Esophagus muscularis mucosa (tissue), 4 donors: ENCODE data around the gene ACR.
"Not testable (repeated sequence)": the region's sequence is repeated elsewhere in the genome, so short reads cannot be mapped to it uniquely, and the experiment has no call there.

Source experiments
- CTCF ChIP-seq, 3 experiments: fragments of 200-600 bp in 2 of 3; fragments of 450-650 bp in 1 of 3; sonication (generic) in 2 of 3; IDR thresholded peaks; one replicate each; pipeline ENCODE4 v1.5.1; 2017 to 2019; ENCODE audit warnings: antibody characterized with exemption in 3 of 3, mild to moderate bottlenecking in 2 of 3, moderate library complexity in 1 of 3
- EP300 ChIP-seq: sonication (generic); formaldehyde crosslinking; IDR thresholded peaks from one replicate; pipeline ENCODE4 v1.6.1; 2017; ENCODE audit warnings: antibody characterized with exemption
- POLR2A ChIP-seq: fragments of 450-650 bp; IDR thresholded peaks from one replicate; pipeline ENCODE4 v1.6.1; 2017; ENCODE audit warnings: antibody characterized with exemption, moderate library complexity, mild to moderate bottlenecking, low read depth
- POLR2AphosphoS5 ChIP-seq, 2 donors: sonication (generic); formaldehyde crosslinking; IDR thresholded peaks; one replicate each; pipeline ENCODE4 v1.6.1; 2017; ENCODE audit warnings: antibody characterized with exemption in 2 of 2

- TF ChIP-seq CTCF (IDR thresholded peaks at IDR 0.05); EP300; POLR2A; POLR2AphosphoS5 (IDR thresholded peaks at IDR 0.05): not testable (repeated sequence)
These were observed 9.5 kb downstream of the ACR start for GRCh38 chr22:50747521-50747920.
